Hematopoietic multipotent progenitor cell treated with erythropoietin and hydrocortisone succinate and interleukin-3 and kit ligand, for 15 days (in vitro differentiated cells): ENCODE results near the gene SMYD4.
"Not testable (repeated sequence)": the region's sequence is repeated elsewhere in the genome, so short reads cannot be mapped to it uniquely, and the experiment has no call there.

ENCODE experiments used
- DNase-seq: peaks from one replicate; pipeline ENCODE4 v3.0.0-alpha.2; 2015; ENCODE audit warnings: low spot score

The SMYD4 gene

GRCh38 chr17:1783271-1783670 is 46.4 kb downstream of the SMYD4 start:
- DNase-seq = no peak

DNA sequence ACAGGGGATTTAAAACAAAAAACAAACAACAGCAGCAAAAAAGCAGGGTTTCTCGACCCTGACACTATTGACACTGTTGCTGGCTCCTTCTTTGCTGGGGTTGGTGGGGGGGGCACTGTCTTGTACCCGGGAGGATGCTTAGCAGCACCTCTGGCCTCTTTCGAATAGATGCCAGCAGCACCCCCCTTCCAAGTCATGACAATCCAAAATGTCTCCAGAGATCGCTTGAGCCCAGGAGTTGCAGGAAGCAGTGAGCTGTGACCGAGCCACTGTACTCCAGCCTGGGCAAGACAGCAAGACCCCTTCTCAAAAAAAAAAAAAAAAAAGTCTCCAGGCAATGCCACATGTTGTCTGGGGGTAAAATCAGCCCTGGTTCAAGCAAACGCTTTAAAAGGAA is 47.5 kb downstream of the SMYD4 start:
- no peak for DNase-seq

DNA sequence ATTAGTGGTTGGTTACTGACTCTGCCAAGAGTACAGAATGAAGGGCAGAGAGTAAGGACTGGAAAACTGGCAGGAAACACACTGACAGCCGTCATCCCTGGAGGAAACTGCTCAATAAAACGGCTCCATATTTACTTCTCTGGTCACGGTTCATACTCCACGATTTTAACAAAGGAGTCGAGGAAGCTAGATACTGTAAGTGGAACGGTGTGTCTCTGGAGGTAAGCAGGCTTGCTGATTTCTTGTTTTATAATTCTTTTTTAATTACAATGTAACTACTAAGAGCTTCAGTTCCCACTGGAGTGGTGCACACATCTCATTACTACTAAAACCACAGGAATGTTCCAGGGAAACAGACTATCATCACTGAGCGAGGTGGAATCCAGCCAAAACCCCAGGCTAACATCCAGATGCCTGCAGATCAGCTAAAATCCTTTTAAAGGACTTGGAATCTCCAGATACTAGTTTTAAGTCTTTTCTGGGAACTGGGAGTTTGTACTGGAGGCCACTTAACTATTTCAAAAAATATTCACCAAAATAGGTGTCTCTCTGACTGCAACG is 50.1 kb downstream of the SMYD4 start:
- DNase-seq = no peak

DNA sequence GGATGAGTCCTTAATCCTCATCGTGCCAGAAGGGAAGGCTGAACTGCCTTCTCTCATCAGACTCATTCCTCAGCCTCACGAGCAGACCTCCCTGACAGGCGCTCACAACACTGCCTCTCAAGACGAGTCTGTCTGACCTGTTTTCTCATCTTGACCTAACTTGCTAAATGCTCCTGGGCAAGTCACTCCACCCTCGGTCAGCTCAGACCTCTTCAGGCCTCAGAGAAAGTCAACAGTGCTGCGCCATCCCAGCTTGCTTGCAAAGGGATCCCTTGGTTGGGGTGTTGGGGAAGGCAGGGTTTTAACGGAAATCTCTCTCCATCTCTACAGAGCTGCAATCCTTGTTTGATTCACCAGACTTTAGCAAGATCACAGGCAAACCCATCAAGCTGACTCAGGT is 52.8 kb downstream of the SMYD4 start:
- DNase-seq = no peak

- DNase-seq = no peak
Measured at GRCh38 chr17:1776328-1776727, 53.4 kb downstream of the SMYD4 start.

- DNase-seq = no peak
Measured at GRCh38 chr17:1774390-1775176, 55.1 kb downstream of the SMYD4 start.

GRCh38 chr17:1773696-1774181 is 56.0 kb downstream of the SMYD4 start:
- no peak for DNase-seq

- not testable (repeated sequence) for DNase-seq
Measured at GRCh38 chr17:1773000-1773695, 56.6 kb downstream of the SMYD4 start.

GRCh38 chr17:1769822-1770477 is 59.8 kb downstream of the SMYD4 start:
- DNase-seq = no peak

DNA sequence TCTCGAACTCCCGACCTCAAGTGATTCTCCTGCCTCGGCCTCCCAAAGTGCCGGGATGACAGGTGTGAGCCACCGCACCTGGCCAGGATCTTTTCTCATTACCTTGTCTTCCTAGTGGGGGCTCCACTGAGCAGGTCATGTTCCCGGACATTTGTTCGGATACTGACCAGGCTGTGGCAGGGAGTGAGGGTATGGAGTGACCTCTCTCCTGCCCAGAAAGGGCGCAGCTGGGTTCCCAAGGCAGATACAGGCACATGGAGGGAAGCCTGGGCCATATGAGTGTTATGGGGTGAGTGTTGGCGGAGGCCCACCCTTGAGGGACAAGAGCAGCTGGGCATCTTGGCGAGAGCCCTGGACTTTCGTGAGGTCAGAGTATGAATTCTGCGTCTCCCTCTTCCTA is 62.3 kb downstream of the SMYD4 start:
- no peak for DNase-seq

DNA sequence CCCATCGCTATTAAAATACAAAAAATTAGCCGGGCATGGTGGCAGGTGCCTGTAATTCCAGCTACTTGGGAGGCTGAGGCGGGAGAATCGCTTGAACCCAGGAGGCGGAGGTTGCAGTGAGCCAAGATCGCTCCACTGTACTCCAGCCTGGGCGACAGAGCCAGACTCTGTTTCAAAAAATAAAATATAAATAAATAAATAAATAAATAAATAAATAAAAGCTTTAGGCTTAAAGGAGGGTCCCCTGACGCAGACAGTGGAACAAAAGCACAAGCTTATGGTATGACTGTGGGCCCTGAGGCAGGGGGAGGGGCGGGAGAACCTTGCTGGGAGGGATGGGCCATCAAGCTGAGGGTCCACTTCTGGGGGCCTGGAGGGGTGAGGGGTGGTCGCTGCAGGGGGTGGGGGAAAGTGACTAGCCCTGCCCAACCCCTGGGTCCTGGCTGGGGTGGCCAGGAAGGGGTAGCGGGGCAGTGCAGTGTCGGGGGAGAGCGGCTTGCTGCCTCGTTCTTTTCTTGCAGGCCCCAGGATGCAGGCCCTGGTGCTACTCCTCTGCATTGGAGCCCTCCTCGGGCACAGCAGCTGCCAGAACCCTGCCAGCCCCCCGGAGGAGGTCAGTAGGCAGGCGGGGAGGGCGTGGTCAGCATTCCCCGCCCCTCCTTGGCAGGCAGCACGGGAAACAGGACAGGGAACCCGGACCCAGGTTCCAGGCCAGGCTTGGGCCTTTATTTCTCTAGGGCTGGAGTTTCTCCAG is 63.1 kb downstream of the SMYD4 start:
- DNase-seq = no peak

DNA sequence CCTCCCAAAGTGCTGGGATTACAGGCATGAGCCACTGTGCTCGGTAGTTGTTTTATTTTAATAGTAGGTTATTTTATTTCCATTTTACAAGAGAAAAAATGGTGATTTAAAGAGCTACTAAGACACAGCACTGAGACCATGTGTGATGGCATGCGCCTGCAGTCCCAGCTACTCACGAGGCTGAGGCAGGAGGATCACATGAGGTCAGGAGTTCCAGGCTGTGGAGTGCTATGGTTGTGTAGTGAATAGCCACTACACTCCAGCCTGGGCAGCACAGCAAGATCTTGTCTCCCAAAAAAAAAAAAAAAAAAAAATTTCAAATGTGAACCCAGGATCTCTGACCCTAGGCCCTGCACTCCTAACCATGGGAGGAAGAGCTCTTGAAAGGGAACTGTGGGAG is 64.1 kb downstream of the SMYD4 start:
- no peak for DNase-seq

DNA sequence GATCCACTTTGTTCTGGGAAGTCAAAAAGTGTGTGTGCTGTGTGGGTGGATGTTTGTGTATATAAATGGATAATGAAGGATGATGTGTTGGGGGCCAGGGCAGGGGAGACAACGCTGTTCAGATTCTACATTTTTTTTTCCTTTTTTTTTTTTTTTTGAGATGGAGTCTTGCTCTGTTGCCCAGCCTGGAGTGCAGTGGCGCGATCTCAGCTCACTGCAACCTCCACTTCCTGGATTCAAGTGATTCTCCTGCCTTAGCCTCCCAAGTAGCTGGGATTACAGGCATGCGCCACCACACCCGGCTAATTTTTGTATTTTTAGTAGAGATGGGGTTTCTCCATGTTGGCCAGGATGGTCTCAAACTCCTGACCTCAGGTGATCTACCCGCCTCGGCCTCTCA is 65.0 kb downstream of the SMYD4 start:
- not testable (repeated sequence) for DNase-seq

- DNase-seq = peak; percentile 63
Measured at GRCh38 chr17:1764284-1764683, 65.4 kb downstream of the SMYD4 start.

DNA sequence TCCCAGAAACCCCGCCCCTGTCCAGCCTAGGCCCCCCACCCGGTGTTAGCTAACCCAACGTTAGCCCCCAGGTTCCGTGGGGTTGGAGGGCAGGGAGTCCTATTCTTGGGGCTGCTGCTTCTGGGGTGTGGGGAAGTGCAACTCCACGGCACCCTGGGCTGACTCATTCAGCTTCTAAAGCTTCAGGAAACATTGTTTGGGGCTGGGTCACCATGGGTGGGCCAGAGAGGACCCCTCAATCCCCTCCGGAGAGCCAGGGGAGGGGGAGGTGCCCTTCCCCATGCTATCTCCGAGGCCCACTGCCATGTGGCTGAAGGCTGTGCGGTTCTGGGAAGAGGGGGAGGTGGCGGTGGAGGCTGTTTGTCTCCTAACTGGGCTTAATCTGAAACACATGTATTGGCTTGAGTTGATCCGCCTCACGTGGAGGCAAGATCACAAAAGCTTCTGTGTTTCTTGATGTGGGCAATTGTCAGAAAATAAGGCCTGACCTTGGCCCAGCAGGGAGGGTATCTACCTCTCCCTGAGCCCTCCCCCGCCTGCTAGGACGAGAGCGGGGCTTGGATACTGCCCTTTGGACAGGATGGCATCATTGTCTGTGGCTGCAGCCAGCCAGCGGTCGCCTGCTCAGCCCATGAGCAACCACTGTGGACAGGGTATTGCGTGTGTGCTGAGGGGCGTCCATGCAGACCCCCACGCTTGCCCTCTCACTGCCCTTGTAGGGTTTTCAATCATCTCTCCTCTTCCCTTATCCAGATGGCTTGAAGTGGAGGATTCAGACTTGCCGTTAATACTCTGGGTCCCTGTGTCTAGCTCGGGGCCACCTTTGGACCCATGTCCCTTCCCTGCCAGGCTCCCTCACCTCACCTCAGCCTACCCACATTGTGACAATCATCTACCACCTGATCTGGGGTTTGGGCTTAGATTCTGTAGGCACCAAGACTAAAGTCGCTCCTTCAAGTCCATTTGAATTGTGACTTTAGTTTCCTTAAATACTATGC is 66.5 kb downstream of the SMYD4 start:
- DNase-seq = peak; percentile 48

- no peak for DNase-seq
Measured at GRCh38 chr17:1762233-1762900, 67.3 kb downstream of the SMYD4 start.

GRCh38 chr17:1759529-1759928 is 70.2 kb downstream of the SMYD4 start:
- DNase-seq = no peak

GRCh38 chr17:1758807-1759206 is 70.9 kb downstream of the SMYD4 start:
- DNase-seq = no peak

GRCh38 chr17:1755827-1756262 is 73.9 kb downstream of the SMYD4 start:
- no peak for DNase-seq

DNA sequence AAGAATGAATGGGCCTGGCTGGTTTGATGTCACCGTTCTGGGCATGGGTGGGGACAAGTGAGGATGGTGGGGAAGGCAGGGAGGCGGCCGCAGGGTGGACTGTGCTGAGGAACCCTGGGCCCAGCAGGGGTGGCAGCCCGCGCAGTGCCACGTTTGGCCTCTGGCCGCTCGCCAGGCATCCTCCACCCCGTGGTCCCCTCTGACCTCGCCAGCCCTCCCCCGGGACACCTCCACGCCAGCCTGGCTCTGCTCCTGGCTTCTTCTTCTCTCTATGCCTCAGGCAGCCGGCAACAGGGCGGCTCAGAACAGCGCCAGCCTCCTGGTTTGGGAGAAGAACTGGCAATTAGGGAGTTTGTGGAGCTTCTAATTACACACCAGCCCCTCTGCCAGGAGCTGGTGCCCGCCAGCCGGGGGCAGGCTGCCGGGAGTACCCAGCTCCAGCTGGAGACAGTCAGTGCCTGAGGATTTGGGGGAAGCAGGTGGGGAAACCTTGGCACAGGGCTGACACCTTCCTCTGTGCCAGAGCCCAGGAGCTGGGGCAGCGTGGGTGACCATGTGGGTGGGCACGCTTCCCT is 74.4 kb downstream of the SMYD4 start:
- no peak for DNase-seq
